ENCODE measurements around the gene SLCO1C1.
"Not testable (repeated sequence)": the region's sequence is repeated elsewhere in the genome, so short reads cannot be mapped to it uniquely, and the experiment has no call there.

SLCO1C1 gene, protein sequence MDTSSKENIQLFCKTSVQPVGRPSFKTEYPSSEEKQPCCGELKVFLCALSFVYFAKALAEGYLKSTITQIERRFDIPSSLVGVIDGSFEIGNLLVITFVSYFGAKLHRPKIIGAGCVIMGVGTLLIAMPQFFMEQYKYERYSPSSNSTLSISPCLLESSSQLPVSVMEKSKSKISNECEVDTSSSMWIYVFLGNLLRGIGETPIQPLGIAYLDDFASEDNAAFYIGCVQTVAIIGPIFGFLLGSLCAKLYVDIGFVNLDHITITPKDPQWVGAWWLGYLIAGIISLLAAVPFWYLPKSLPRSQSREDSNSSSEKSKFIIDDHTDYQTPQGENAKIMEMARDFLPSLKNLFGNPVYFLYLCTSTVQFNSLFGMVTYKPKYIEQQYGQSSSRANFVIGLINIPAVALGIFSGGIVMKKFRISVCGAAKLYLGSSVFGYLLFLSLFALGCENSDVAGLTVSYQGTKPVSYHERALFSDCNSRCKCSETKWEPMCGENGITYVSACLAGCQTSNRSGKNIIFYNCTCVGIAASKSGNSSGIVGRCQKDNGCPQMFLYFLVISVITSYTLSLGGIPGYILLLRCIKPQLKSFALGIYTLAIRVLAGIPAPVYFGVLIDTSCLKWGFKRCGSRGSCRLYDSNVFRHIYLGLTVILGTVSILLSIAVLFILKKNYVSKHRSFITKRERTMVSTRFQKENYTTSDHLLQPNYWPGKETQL

DNA sequence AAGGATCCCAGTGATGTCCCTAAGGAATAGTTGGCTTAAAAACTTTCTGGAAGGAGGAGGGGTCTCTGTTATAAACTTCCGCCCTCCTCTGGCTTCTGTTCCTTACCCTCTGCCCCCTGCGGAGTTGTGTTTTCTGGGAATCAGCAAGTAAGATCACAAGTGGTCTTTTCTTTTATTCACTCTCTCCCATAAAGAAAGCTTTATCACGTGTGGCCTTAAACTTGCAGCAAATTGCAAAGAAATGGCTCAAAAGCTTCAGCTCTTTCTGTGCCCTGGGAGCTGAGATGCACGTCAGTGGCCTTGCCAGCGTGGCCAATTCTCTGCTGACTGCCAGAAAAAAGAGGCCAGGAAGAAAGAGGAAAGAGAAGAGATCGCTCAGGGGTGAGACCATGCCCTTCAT is at the start of gene SLCO1C1:
Gene SLCO1C1 (plus strand): TSS at position 101 of the 400 bp plus-strand sequence. CDS start 4,245 bp downstream, outside the sequence.
- DNase-seq = no peak

DNA sequence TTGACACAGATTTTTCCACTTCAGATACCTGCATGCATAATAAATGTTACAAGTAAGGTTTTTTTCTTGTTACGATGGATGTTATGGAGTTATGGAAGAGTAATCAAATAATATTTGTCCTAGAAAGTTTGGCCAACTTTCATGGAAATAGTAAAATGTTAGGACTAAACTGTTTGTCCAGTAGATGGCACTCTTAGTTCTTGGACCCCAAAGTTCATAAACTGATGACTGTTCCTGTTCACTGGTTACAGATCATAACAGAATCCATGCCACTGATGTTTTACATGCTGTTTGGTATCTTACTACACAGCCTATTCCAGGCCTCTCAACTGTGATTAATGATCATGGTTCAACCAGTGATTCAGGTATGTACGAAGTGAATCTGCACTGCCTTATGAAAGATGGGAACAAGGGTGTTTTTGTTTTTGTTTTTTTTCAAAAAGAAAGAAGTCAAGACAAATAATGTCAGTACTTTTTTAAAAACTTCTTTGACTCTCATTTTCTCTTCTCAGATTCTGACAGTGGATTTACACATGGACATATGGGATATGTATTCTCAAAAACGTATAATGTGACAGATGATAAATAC is 48.8 kb upstream of the SLCO1C1 start:
- no peak for DNase-seq

DNA sequence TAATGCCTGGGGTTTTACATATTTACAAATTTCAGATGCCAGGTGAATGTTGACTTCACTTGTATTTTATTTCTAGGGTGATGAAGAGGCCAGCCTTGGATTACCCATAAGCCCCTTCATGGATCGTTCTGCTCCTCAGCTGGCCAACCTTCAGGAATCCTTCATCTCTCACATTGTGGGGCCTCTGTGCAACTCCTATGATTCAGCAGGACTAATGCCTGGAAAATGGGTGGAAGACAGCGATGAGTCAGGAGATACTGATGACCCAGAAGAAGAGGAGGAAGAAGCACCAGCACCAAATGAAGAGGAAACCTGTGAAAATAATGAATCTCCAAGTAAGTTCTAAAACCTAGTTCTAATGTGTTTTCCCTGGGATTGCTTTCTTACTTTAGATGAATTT is 41.3 kb upstream of the SLCO1C1 start:
- DNase-seq = no peak

DNA sequence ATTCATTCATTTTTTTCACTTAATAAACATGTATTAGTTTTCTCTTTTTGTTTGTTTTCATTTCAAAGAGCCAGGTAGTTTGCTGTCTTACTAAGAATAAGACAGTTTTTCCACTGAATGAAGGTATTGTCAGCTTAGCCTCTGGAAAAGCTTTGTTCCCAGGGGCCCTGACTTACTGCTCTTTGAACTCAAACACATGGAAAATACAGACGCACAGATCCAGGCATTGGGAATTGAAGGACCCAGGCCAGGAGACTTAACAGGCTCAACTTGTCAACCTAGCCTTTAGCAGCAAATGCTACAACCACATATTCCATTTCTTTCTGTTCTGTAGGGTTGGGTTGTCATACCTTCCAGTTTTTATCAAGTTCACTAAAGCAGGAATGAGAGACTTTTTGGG is 38.5 kb upstream of the SLCO1C1 start:
- DNase-seq = no peak

DNA sequence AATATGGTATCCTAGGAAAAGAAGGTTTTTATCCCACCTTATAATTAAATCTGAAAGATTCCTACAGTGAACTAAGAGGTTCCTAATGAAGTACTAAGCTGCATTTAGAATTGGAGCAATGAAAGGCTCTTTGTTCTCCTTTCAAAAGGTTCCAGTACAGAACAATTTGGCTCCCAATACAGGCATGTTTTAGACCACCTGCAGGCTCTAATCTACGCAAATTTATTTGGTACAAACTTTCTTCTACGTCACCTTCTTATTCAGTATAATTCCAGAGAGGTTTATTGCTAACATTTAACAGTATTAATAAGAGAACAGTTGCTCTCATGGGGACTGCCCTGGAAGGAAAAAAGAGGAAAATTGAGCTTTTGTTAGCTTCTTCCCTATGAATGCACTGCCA is 37.6 kb upstream of the SLCO1C1 start:
- DNase-seq = no peak

DNA sequence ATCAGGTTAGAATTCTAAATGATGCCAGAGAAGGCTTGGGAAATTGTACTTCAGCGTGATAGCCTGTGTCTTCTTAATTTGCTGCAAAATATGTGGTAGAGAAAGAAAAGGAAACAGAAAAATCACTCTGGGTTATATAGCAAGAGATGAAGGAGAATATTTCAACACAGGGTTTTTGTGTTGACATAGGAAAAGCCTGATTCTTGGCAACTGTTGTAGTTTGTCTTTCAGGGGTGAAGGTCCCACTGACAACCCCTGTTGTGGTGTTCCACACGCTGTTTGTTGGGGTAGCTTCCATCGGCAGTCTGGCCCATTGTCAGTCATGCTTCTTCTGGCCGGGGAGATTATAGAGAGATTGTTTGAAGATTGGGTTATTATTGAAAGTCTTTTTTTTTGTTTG is 13.8 kb upstream of the SLCO1C1 start:
- DNase-seq = no peak

DNA sequence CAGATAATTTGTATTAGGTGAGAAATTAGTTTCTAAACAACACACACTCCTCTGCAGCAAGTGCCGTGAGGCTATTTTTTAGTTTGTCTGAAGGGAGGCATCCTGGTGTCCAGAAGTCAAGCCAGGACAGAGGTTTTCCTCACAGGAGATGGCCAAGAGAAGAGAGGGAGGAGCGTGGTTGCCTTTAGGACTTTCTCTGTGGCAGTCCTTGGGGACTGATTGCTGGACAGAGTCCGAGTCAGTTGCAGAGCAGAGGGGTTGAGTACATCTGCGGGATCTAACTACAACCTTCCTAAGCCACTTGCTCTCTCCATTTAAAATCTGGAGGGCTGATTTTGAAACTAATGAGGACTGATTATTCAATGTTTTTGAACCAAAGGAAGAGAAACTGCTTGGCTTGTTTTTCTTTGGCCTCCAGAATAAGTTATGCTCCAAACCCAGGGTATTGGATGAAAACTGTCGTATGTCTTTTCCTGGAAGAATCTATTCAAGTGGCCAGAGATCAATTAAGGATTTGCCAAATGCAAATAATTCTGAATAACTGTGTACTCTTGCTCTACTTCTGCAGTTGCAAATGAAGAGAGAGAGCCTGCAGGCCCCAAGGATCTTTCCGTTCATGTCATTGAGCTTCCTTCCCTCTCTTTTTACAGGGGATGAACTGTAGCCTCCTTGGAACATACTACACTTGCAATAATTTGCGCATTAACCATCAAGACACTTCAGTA is 1.2 kb downstream of the SLCO1C1 start:
- no peak for DNase-seq

DNA sequence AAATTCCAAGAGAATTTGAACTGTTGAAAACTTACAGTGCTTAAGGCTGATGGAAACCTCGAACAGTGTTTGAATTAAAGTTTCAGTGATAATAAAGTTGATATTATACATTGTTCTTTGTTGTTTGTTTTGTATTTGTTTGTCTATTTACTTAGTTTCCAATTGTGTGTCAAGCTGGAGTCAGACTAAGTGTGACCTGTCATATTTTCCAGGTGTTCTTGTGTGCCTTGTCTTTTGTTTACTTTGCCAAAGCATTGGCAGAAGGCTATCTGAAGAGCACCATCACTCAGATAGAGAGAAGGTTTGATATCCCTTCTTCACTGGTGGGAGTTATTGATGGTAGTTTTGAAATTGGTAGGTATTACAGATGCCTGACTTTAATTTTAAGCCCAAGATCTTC is 6.0 kb downstream of the SLCO1C1 start:
- no peak for DNase-seq

DNA sequence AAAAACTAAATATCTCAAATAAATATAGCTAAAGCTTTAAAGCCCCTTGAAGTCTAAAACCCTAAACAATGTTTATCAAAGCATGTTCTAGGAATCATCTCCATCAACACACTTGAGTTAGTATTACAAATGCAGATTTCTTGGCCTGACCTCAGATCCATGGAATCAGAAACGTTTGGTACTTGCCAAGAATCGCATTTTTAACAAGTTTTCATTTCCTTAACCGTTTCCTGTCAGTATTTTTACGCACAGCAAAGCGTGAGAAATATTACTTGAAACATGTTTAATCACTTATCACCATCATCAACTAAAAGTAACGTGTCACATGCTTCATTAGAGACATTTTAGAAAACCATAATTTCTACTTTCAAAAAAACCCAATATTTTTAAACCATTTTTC is 9.7 kb downstream of the SLCO1C1 start:
- DNase-seq = no peak

DNA sequence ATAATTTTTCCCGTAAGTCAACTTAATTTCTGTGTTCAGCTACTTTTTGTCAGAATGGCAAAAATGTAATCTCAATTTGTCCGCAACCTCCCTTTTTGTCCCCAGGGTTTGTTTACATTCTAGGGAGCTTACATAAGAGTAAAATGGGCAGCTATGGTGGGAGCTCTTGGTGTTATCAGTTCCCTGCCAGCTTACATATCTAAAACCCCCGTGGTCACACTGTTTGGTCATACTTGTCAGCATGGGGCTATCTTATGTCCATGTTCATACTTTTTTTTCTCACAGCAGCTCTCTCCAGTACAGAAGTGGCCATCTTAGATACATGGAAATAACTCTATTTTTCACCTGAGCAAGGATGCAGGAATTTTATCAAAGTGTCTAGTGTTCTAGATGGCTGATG is 16.7 kb downstream of the SLCO1C1 start:
- DNase-seq = no peak

DNA sequence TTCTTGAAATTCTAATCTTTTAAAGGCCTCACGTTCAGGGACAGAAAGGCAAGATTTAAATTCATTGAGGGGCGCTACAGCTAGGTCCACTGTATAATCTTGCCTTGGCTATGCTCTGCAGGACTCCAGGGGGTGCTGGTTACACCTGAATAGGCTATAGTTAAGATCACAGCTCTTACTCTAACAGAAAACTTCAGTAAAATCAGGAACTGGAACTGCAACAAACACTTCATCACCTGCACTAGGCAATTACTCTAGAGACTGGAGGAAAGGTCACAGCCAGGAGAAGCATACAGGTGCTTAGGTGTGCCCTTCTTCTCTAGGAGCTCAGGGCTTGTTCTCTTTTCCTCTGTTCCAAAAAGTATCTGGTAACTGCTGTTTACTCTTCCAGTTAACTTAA is 20.9 kb downstream of the SLCO1C1 start:
- no peak for DNase-seq

DNA sequence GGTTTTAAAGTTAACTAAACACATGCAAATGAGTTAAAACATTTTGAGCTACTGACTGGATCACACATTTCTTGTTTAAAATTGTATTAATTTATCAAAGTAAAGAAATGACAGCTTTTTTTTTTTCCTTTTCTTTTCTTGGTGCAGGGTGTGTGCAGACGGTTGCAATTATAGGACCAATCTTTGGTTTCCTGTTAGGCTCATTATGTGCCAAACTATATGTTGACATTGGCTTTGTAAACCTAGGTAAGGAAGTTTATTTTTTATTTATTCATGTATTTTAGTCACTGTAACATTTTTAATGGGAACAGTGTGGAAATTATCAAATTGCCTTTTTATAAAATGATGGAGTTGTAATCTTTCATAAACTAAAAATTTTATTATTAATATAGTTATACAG is 21.9 kb downstream of the SLCO1C1 start:
- no peak for DNase-seq

DNA sequence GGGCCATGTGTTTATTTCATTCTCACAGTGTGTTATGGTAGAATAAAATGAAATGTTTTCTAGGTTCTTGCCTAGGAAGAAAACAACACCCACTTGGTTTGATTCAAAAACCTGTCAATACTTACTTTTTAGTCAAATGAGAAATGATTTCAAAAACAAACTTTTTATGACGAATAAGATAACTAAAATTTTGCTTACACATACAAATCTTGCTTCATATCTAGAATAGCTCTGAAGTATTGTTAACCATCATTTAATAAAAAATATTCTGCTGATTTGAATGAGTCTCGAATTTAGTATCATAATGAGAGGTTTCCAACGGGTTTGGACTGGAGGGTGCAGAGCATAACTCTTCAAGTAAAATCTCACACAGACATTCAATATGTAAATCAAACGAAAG is 23.2 kb downstream of the SLCO1C1 start:
- DNase-seq = no peak

DNA sequence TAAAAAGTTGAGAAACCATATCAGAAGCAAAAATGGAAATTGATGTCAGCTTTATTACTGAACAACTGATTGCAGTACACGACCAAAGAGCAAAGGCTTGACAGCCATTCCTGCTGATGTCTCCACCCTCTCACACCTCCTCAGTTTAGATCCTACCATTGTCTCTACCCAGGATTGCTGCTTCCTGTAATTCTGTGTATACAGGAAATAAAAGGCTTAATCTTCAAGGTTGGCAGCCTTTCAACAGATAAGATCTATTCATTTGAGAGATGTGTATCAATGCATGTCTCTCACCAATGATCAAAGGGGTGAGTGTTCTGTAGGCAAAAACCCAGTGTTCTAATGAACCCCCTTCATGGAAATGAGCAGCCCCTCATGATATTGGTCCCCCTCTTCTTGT is 27.0 kb downstream of the SLCO1C1 start:
- no peak for DNase-seq

DNA sequence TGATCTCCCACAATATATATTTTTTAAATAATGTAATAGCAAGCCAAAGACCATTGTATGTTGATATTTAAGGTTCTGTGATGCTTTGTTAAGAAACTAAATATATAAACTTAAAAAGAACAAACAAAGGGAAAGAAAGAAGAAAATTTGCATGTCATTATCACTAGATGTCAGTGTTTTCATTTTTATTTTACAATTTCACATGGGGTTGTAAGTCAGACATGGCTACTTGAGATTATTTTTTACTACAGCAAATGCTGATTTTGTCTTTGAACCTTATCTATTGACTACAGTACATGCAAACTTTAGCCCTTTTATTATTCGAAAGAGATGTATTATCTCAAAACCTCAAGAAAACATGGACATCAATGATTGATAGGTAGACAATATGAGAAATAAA is 36.1 kb downstream of the SLCO1C1 start:
- DNase-seq = no peak

DNA sequence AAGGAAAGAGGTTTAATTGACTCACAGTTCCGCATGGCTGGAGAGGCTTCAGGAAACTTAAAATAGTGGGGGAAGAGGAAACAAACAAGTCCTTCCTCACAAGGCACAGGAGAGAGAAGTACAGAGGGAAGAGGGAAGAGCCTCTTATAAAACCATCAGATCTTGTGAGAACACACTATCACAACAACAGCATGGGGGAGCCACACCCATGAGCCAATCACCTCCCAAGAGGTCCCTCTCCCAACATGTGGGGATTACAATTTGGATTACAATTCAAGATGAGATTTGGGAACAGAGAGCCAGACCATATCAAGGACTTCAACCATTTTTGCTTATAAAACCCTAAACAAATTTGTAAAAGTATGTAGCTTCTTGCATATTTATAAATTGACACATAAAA is 45.8 kb downstream of the SLCO1C1 start:
- no peak for DNase-seq

DNA sequence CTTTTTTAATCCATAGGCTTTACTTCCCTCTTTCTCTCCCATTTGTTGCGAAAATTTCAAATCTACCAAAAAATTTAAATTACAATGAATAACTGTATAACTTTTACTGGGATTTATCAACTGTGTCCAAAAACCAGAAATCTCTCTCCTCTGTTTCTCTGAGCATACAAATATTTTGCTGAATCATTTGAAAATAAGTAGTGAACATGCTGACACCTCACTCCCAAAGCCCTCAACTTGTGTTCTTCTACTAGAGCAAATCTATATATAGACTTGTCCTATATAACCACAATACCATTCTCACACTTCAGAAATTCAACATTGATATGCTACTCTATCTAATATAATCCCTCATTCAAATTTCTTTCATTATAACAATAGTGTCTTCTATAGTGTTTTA is 53.1 kb downstream of the SLCO1C1 start:
- DNase-seq = no peak

DNA sequence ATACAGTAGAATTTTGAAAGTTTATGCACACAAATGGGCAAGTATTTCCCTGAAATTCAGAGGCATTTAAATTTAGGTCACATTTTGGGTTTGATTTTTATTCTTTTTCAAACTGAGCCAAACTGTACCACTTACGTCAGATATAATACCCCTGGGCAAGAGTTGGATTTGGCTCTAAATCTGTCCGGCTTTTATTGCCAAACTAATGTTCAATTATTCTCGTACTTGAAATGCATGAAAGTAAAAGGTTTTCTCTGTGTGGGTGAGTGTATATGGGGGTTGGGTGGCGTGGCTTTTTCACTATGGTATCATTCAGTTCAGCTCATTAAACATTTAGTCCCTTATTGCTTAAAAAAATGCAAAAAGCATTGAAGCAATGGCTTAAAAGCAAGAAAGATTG is 55.9 kb downstream of the SLCO1C1 start:
- no peak for DNase-seq

DNA sequence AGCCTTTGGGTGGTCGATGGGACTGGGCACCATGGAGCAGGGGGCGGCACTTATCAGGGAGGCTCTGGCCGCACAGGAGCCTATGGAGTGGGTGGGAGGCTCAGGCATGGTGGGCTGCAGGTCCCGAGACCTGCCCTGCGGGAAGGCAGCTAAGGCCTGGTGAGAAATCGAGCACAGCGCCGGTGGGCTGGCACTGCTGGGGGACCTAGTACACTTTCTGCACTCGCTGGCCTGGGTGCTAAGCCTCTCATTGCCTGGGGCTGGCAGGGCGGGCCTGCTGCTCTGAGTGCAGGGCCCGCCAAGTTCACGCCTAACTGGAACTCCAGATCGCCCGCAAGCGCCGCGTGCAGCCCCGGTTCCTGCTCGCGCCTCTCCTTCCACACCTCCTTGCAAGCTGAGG is 82.3 kb downstream of the SLCO1C1 start:
- DNase-seq = no peak

DNA sequence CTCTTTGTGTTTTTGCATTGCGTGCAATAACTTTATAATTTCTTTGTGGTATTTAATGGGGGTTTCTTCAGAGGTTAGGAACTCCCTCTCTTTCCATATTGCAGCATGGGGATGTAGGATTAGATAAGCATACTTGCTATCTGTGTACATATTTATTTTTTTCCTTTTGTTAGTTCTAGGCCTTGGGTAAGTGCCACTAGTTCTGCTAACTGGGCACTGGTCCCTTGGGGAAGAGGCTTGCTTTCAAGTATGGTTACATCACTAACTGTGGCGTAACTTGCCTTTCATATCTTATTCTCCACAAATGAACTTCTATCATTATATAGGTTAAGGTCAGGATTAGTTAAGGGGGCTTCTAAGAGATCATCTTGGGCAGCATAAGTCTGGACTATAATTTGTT is 83.8 kb downstream of the SLCO1C1 start:
- DNase-seq = no peak

DNA sequence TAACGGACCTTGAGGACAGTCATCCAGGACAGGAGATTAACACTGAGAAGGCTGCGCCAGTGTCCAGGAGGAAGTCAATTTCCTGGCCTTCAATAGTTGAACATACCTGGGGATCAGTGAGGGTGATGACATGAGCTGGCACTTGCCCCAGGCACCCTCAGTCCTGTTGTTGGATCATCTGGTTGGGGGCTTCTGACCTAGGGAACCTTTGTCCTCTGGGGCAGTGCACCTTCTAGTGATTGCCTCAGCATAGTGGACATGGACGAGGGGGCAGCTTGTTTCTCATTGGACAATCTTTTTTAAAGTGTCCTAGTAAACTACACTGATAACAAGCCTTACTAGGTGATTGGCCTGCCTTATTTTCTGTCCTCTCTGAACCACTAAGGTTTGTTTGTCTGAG is 84.8 kb downstream of the SLCO1C1 start:
- not testable (repeated sequence) for DNase-seq

DNA sequence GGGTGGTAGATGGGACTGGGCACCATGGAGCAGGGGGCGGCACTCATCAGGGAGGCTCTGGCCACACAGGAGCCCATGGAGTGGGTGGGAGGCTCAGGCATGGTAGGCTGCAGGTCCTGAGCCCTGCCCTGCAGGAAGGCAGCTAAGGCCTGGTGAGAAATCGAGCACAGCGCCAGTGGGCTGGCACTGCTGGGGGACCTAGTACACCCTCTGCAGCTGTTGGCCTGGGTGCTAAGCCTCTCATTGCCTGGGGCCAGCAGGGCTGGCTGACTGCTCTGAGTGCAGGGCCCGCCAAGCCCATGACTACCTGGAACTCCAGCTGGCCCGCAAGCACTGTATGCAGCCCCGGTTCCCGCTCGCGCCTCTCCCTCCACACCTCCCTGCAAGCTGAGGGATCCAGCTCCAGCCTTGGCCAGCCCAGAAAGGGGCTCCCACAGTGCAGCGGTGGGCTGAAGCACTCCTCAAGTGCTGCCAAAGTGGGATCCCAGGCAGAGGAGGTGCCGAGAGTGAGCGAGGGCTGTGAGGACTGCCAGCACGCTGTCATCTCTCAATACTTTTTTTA is 88.7 kb downstream of the SLCO1C1 start:
- DNase-seq = not testable (repeated sequence)

DNA sequence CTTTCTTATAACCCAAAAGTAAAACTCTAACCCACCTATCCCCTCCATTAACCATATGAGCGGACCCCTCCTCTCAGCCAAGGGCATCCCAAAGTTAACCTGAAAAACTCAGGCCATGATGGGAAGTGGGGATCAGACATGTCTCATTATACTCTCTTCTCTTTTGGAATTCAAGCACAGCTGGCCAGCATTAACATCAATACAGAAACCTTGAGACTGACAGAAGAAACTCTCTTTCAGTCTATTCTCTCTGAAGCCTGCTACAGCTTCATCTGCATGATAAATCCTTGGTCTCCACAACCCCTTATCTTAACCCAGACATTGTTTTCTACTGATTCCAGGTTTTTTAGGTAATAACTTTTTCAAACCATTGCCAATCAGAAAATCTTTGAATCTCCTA is 97.8 kb downstream of the SLCO1C1 start:
- no peak for DNase-seq
